GM21367 (cell line): ENCODE measurements around the gene NOL6.
"Not testable (repeated sequence)": the region's sequence is repeated elsewhere in the genome, so short reads cannot be mapped to it uniquely, and the experiment has no call there.

Source experiments
- ATAC-seq: cut with Tn5 transposase; IDR thresholded peaks from one replicate; pipeline ENCODE4 v1.9.1; 2021; ENCODE audit not compliant: unreplicated experiment

The NOL6 gene

GRCh38 chr9:33436445-33436844 lies 37.3 kb downstream of the NOL6 start:
- ATAC-seq = no peak

- no peak for ATAC-seq
Measured at GRCh38 chr9:33435821-33436277, 37.9 kb downstream of the NOL6 start.

- ATAC-seq = no peak
Measured at GRCh38 chr9:33434317-33435105, 39.2 kb downstream of the NOL6 start.

- ATAC-seq = no peak
Measured at GRCh38 chr9:33433871-33434270, 39.9 kb downstream of the NOL6 start.

- ATAC-seq = no peak
Measured at GRCh38 chr9:33431420-33431819, 42.3 kb downstream of the NOL6 start.

- no peak for ATAC-seq
Measured at GRCh38 chr9:33430942-33431341, 42.8 kb downstream of the NOL6 start.

GRCh38 chr9:33429256-33429985 lies 44.3 kb downstream of the NOL6 start:
- ATAC-seq = no peak

- ATAC-seq = no peak
Measured at GRCh38 chr9:33426843-33427293, 46.9 kb downstream of the NOL6 start.

GRCh38 chr9:33425128-33425533 lies 48.6 kb downstream of the NOL6 start:
- no peak for ATAC-seq

GRCh38 chr9:33424492-33424891 lies 49.2 kb downstream of the NOL6 start:
- not testable (repeated sequence) for ATAC-seq

GRCh38 chr9:33424043-33424442 lies 49.7 kb downstream of the NOL6 start:
- not testable (repeated sequence) for ATAC-seq

- ATAC-seq = no peak
Measured at GRCh38 chr9:33419708-33420303, 53.9 kb downstream of the NOL6 start.

GRCh38 chr9:33418090-33418489 lies 55.6 kb downstream of the NOL6 start:
- ATAC-seq = no peak

- ATAC-seq = no peak
Measured at GRCh38 chr9:33416996-33417395, 56.7 kb downstream of the NOL6 start.

- ATAC-seq = no peak
Measured at GRCh38 chr9:33415501-33416038, 58.2 kb downstream of the NOL6 start.

- ATAC-seq = no peak
Measured at GRCh38 chr9:33414889-33415500, 58.7 kb downstream of the NOL6 start.

- ATAC-seq = no peak
Measured at GRCh38 chr9:33414268-33414667, 59.5 kb downstream of the NOL6 start.
